ENCODE measurements around the gene CERS6. TPM values are rescaled to one million over a fixed set of nuclear protein-coding genes. Genes with fewer than 3 reads are reported as not detected.

The CERS6 gene
- total RNA-seq, 1 experiment from 2014 or later, result 20.3 TPM

GRCh38 chr2:168538133-168538532 is 82.1 kb downstream of the CERS6 start:
- in situ Hi-C loops (cut with HindIII; ENCODE audit: low pct_unique_long_range_greater_than_20kb, low sequenced_read_pairs), result no loop called here
- no peak for DNase-seq (ENCODE audit: low read depth, low spot score)

- no peak for DNase-seq (ENCODE audit: low read depth, low spot score)
- in situ Hi-C loops (cut with HindIII; ENCODE audit: low pct_unique_long_range_greater_than_20kb, low sequenced_read_pairs), result no loop called here
These were observed 82.5 kb downstream of the CERS6 start for GRCh38 chr2:168538534-168538933.

- in situ Hi-C loops (cut with HindIII; ENCODE audit: low pct_unique_long_range_greater_than_20kb, low sequenced_read_pairs), result no loop called here
- DNase-seq (ENCODE audit: low read depth, low spot score), result no peak
These were observed 83.9 kb downstream of the CERS6 start for GRCh38 chr2:168539945-168540344.

- no peak for DNase-seq (ENCODE audit: low read depth, low spot score)
- in situ Hi-C loops (cut with HindIII; ENCODE audit: low pct_unique_long_range_greater_than_20kb, low sequenced_read_pairs), result no loop called here
These were observed 85.8 kb downstream of the CERS6 start for GRCh38 chr2:168541858-168542257.

GRCh38 chr2:168543037-168543436 is 87.0 kb downstream of the CERS6 start:
- no peak for DNase-seq (ENCODE audit: low read depth, low spot score)
- in situ Hi-C loops (cut with HindIII; ENCODE audit: low pct_unique_long_range_greater_than_20kb, low sequenced_read_pairs), result no loop called here

DNA sequence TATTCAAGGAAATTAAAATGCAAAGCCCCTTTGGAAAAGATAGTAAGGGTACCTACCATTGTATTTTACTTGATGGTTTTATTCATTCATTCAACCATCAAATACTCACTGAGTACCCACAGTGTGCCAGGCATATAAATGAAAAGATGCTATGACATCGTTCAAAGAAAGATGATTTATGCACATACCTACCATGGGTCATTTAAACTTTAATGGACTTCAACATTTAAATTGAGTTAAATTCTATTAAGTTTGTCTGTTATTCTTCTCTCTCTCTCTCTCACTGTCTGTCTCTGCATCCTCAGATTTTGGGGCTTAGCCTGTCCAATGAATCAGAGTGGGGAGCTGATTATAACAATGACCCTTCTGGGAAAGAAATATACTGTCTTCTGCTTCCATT is 87.9 kb downstream of the CERS6 start:
- in situ Hi-C loops (cut with HindIII; ENCODE audit: low pct_unique_long_range_greater_than_20kb, low sequenced_read_pairs), result no loop called here

DNA sequence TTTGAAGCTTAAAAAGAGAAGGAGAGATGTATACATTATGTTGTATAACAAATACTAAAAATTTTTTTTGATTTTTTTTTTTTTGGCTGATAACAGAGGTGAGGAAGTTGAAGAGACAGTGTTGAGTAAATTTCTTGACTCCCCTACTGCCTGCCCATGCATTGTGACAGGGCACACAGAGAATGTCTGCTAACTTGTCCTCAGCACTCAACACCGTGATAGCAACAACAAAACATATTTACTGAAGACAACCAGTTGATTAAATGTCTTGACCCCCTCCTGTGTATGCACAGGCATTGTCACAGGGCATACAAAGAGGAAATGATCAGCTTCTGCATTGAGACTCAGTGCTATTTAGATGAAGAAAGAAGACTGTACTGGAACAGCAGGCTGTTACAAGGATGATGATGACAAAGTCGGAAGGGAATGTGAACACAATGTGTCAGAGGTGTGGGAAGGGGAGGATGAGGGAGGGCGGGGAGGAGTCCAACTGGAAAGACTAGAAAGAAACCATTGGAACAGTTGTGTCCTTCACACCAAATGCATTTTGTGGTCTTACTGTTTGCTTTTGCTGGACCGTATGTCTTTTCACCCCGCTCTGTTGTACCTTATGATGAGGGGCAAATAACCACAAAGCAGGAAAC is 89.5 kb downstream of the CERS6 start:
- DNase-seq (ENCODE audit: low read depth, low spot score), result no peak
- in situ Hi-C loops (cut with HindIII; ENCODE audit: low pct_unique_long_range_greater_than_20kb, low sequenced_read_pairs), result no loop called here

More for the DNA sequence above, 87.9 kb downstream of the CERS6 start:
- no peak for DNase-seq (ENCODE audit: low read depth, low spot score)

GRCh38 chr2:168550670-168551069 is 94.6 kb downstream of the CERS6 start:
- DNase-seq (ENCODE audit: low read depth, low spot score), result no peak
- in situ Hi-C loops (cut with HindIII; ENCODE audit: low pct_unique_long_range_greater_than_20kb, low sequenced_read_pairs), result no loop called here

GRCh38 chr2:168552450-168552856 is 96.4 kb downstream of the CERS6 start:
- in situ Hi-C loops (cut with HindIII; ENCODE audit: low pct_unique_long_range_greater_than_20kb, low sequenced_read_pairs), result no loop called here
- no peak for DNase-seq (ENCODE audit: low read depth, low spot score)

GRCh38 chr2:168555283-168555682 is 99.2 kb downstream of the CERS6 start:
- in situ Hi-C loops (cut with HindIII; ENCODE audit: low pct_unique_long_range_greater_than_20kb, low sequenced_read_pairs), result no loop called here
- no peak for DNase-seq (ENCODE audit: low read depth, low spot score)

DNA sequence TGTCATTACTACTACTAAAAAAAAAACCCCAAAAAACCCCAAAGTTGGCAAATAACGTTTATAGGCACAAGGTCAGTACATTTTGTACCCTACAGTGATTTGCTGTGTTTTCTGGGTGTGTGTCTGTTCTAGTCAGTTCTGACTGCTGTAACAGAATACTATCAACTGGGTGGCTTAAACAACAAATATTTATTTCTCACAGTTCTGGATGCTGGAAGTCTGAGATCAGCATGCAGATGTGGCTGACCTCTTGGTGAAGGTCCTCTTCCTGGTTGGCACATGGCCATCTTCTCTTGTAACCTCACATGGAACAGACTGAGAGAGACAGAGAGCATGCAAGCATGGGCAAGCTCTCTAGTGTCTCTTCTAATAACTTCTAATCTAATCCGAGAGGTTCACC is 103.1 kb downstream of the CERS6 start:
- no peak for DNase-seq (ENCODE audit: low read depth, low spot score)
- in situ Hi-C loops (cut with HindIII; ENCODE audit: low pct_unique_long_range_greater_than_20kb, low sequenced_read_pairs), result no loop called here

GRCh38 chr2:168560817-168561499 is 104.9 kb downstream of the CERS6 start:
- no peak for DNase-seq (ENCODE audit: low read depth, low spot score)
- in situ Hi-C loops (cut with HindIII; ENCODE audit: low pct_unique_long_range_greater_than_20kb, low sequenced_read_pairs), result no loop called here

GRCh38 chr2:168561991-168562390 is 105.9 kb downstream of the CERS6 start:
- in situ Hi-C loops (cut with HindIII; ENCODE audit: low pct_unique_long_range_greater_than_20kb, low sequenced_read_pairs), result no loop called here
- DNase-seq (ENCODE audit: low read depth, low spot score), result no peak

DNA sequence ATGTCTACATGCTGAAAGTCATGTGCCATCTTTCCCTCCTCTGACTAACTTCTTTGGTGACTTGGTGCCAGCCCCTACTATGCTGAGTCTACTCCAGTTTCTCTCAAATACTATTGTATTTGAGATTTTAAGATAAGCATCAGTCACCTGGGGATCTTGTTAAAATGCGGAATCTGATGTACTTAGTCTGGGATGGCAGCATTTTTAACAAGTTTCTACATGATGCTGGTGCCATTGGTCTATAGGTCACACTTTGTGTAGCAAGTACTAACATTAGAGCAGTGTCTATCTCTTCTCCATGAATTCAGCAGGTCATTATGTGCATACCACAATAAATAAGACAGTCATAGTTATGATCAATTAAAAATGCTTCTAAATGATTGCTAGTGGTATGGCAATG is 106.9 kb downstream of the CERS6 start:
- DNase-seq (ENCODE audit: low read depth, low spot score), result no peak
- in situ Hi-C loops (cut with HindIII; ENCODE audit: low pct_unique_long_range_greater_than_20kb, low sequenced_read_pairs), result no loop called here

- in situ Hi-C loops (cut with HindIII; ENCODE audit: low pct_unique_long_range_greater_than_20kb, low sequenced_read_pairs), result no loop called here
- DNase-seq (ENCODE audit: low read depth, low spot score), result no peak
These were observed 108.6 kb downstream of the CERS6 start for GRCh38 chr2:168564641-168565040.

DNA sequence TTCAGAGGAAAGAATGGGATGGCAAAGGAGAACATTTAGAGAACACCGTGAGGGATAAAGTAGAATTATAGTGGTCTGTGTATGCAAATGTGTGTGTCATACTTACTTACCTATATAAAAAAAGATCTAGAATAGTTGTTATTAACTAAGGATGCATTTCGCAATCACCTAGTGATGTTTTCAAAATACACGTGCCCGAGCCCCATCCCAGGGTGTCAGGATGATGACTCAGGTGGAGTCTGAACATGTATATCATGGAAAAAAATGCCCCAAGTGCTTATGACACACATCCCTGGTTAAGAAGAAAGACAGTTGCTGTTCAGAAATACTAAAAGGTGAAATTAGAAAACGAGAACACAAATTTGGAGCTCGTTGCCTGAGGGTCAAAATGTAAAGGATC is 109.0 kb downstream of the CERS6 start:
- DNase-seq (ENCODE audit: low read depth, low spot score), result no peak
- in situ Hi-C loops (cut with HindIII; ENCODE audit: low pct_unique_long_range_greater_than_20kb, low sequenced_read_pairs), result no loop called here

GRCh38 chr2:168565512-168565911 is 109.4 kb downstream of the CERS6 start:
- in situ Hi-C loops (cut with HindIII; ENCODE audit: low pct_unique_long_range_greater_than_20kb, low sequenced_read_pairs), result no loop called here
- no peak for DNase-seq (ENCODE audit: low read depth, low spot score)

DNA sequence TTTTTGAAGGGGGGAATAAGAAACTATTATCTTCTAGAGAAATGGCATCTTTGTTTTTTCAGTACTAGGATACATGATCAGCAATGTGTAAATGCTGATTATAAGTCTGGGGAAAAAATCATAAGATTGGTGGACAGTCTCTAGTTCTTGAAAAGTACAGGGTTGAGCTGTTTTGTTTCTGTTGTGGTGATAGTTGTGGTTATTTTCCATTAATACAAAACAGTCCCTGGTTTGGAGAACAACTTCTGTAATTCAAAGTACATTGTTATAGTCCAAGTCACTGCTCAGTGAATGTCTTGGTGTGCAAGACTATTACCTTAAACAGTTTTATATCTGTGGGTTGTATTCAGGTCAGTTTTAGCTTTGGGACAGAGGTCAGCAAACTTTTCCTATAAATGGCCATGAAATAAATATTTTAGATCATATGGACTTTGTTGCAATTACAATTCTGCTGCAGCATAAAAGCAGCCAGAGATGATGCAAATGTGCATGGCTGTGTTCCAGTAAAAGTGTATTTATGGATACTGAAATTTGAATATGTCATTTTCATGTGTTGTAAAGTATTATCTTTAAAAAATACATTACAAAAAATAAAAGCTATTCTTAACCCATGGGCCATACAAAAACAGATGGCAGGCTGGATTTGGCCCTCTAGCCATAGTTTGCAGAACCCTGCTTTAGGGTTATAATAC is 111.0 kb downstream of the CERS6 start:
- no peak for DNase-seq (ENCODE audit: low read depth, low spot score)
- in situ Hi-C loops (cut with HindIII; ENCODE audit: low pct_unique_long_range_greater_than_20kb, low sequenced_read_pairs), result no loop called here

- in situ Hi-C loops (cut with HindIII; ENCODE audit: low pct_unique_long_range_greater_than_20kb, low sequenced_read_pairs), result no loop called here
- DNase-seq (ENCODE audit: low read depth, low spot score), result no peak
These were observed 111.8 kb downstream of the CERS6 start for GRCh38 chr2:168567836-168568235.

Measured in SK-MEL-5 (cell line).